Measurements from ENCODE around the gene CAMK1G.

- TF ChIP-seq CTCF (IDR thresholded peaks at IDR 0.05 in 2 of 3, conservative IDR thresholded peaks at IDR 0.05 in 1 of 3; ENCODE audit: borderline replicate concordance in 1 of 3, insufficient read depth in 1 of 3, low read depth in 2 of 3, low read length in 2 of 3) (no peak), REST (IDR thresholded peaks at IDR 0.05; ENCODE audit: low read depth) (no peak), EZH2 (IDR thresholded peaks at IDR 0.05) (no peak), EGR1 (IDR thresholded peaks at IDR 0.05; ENCODE audit: low read depth) (no peak), ZNF274 (IDR thresholded peaks at IDR 0.05; ENCODE audit: low read depth, low read length) (no peak), TCF7L2 (IDR thresholded peaks at IDR 0.05; ENCODE audit: borderline replicate concordance, extremely low read depth, insufficient read depth, insufficient read length) (no peak), POLR2A (IDR thresholded peaks at IDR 0.05; ENCODE audit: borderline replicate concordance, extremely low read depth, insufficient read depth, insufficient read length) (no peak), JUND (IDR thresholded peaks at IDR 0.05) (no peak), ZFX (IDR thresholded peaks at IDR 0.05) (no peak), POLR2AphosphoS5 (IDR thresholded peaks at IDR 0.05; ENCODE audit: low read depth, low read length) (peak; percentile 55), SIN3A (IDR thresholded peaks at IDR 0.05; ENCODE audit: low read depth) (no peak), YY1 (IDR thresholded peaks at IDR 0.05; ENCODE audit: extremely low read depth, insufficient replicate concordance, low read depth, low read length) (no peak), CEBPB (IDR thresholded peaks at IDR 0.05; ENCODE audit: low read depth) (no peak)
Observed at GRCh38 chr1:209652121-209652735, 68.7 kb downstream of the CAMK1G start, which contains the start of gene LAMB3.
